NCI-H510A (cell line): ENCODE results near the gene DCD.
"Not testable (repeated sequence)": the region's sequence is repeated elsewhere in the genome, so short reads cannot be mapped to it uniquely, and the experiment has no call there.

Experiments
- DNase-seq: peaks from one replicate; lab custom pipeline; 2025; lab: John Stamatoyannopoulos, UW

The DCD gene

DNA sequence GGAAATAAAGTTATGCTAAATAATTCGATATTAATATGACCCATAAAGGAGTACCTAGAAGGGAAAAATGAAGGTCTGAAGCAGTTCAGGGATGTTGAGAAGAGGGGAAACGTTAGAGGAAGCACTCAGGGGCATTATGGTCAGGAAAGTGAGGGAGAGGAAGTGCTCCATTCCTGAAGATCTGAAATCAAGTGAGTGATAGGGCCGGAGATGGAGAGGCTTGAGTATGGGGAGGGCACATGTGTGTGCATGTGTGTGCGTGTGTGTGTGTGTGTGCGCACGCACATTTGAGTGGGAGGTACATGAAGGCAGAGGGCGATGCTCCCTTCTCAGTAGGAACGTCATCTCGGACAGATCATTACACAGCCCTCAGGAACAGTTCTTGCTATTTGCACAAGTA lies 4.9 kb upstream of the DCD start:
- DNase-seq, result no peak

GRCh38 chr12:54650889-54651288 lies 2.7 kb upstream of the DCD start:
- DNase-seq, result no peak

- no peak for DNase-seq
These were observed 2.2 kb upstream of the DCD start for GRCh38 chr12:54650409-54650808.

DNA sequence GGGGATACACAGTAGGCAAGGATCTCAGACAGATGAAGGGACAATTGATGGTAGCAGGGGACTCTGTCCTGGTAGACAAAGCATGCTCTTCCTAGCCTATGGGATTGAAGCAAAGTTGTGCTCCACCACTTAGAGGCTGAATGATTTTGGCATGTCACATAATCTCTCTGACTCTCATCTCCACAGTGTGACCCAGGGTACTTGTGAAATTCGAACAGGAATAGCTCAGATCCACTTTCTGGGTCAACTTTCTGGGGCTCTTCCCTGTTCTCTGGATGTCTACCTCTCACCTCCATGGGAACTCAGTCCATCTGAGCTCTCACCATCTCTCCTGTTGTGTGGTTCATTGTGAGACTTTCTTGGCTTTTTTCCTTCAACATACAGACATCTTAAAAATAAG lies 1.7 kb upstream of the DCD start:
- DNase-seq, result no peak

- DNase-seq, result no peak
These were observed 6.6 kb downstream of the DCD start for GRCh38 chr12:54641554-54641953.

DNA sequence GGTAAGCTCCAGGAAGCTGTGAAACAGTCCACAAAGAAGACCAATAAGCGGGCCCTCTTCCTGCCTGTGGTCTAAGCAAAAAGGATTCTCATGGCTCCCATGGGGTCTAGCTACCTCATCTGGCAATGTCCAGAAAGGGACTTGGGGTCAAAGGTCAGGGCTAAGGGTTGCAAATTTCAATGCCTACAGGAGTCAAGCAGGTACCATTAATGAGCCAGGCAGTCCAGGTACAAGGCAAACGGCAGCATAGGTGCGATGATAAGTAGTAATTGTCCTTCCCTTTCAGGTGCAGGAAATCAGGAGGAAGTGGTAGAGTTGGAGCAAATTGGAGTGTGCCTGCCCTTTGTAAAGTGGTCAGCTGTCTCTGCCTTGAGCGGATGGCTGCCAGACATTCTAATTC lies 7.1 kb downstream of the DCD start:
- DNase-seq, result no peak

DNA sequence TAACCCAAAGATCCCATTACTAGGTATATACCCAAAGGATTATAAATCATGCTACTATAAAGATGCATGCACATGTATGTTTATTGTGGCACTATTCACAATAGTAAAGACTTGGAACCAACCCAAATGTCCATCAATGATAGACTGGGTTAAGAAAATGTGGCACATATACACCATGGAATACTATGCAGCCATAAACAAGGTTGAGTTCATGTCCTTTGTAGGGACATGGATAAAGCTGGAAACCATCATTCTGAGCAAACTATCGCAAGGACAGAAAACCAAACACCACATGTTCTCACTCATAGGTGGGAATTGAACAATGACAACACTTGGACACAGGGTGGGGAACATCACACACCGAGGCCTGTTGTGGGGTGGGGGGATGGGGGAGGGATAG lies 9.1 kb downstream of the DCD start:
- DNase-seq, result not testable (repeated sequence)

DNA sequence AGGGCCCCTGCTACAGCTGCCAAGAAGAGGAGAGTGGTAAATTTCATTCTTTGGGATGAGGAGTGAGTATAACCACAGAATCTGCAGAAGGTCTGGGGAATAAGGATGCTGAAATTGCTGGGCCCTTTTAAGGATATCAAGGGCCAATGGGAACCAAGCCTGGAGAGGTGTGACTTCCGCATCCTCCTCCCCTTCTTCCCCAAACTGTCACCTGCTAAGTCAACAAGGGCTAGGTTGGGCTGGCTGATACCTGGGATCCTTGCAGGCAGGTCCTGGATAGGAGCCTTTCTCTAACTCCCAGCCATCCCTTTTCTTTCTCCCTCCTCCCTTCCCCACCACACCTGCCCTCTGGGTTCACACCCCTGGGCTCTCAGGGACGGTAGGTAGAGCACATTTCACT lies 13.4 kb downstream of the DCD start, which contains the start of gene LACRT:
LACRT (minus strand) TSS at position 101 of the 400 bp plus-strand sequence; CDS start at position 47, 54 bp downstream.
- DNase-seq, result no peak

- no peak for DNase-seq
These were observed 16.0 kb downstream of the DCD start for GRCh38 chr12:54631988-54632728.

GRCh38 chr12:54631551-54631950 lies 16.6 kb downstream of the DCD start:
- DNase-seq, result no peak

DNA sequence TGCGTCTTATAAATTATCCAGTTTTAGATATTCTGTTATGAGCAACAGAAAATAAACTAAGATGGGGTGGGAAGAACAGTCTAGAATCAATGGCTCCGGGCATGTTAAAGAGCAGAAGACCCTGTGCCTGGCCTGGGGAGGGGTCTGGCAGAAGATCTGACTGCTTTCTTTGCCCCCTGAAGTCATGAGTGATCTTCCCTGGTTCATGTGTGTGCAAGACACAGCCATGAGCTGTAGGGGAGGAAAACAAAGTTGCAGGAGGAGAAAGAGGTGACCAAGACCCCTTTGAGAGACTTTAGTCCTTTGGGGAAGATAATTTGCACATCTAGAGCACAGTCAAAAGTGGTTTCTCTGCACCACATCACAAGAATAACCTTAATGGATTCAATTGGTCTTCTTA lies 18.2 kb downstream of the DCD start:
- no peak for DNase-seq

GRCh38 chr12:54628186-54628846 lies 19.8 kb downstream of the DCD start:
- DNase-seq, result no peak

- no peak for DNase-seq
These were observed 20.9 kb downstream of the DCD start for GRCh38 chr12:54627304-54627703.

DNA sequence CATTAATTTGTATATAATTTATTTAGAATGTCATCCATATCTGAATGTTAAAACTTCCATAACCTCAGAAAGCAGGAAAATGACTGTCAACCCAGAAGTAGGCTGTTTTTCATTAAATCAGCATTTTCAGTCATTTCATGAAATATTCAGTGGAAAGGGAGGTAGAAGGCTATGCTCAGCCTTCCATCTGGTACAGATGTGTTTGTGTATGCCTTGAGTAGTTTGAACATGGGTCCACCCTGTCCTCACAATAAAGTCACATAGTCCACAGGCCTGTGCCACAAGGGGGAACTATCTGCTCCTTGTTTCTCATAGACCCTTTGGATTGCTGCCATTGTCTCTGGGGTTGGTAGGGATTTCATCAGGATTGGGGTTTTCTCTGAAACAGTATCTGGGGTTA lies 22.6 kb downstream of the DCD start:
- no peak for DNase-seq

- DNase-seq, result no peak
These were observed 23.6 kb downstream of the DCD start for GRCh38 chr12:54624315-54625279.

GRCh38 chr12:54622463-54623183 lies 25.5 kb downstream of the DCD start:
- no peak for DNase-seq

- no peak for DNase-seq
These were observed 31.1 kb downstream of the DCD start for GRCh38 chr12:54616933-54617680.

- DNase-seq, result no peak
These were observed 35.9 kb downstream of the DCD start for GRCh38 chr12:54612225-54612750.

GRCh38 chr12:54611715-54612149 lies 36.4 kb downstream of the DCD start:
- no peak for DNase-seq

- DNase-seq, result no peak
These were observed 39.4 kb downstream of the DCD start for GRCh38 chr12:54608769-54609168.

- DNase-seq, result no peak
These were observed 40.0 kb downstream of the DCD start for GRCh38 chr12:54608156-54608555.
